GM18520 (cell line): ENCODE data around the gene DROSHA.
"Not testable (repeated sequence)": the region's sequence is repeated elsewhere in the genome, so short reads cannot be mapped to it uniquely, and the experiment has no call there.

ENCODE experiments used
- ATAC-seq: cut with Tn5 transposase; IDR thresholded peaks from one replicate; pipeline ENCODE4 v1.9.1; 2021; ENCODE audit not compliant: unreplicated experiment

DROSHA gene

GRCh38 chr5:31416547-31416946 is 115.3 kb downstream of the DROSHA start:
- ATAC-seq: no peak

GRCh38 chr5:31415960-31416359 is 115.9 kb downstream of the DROSHA start:
- ATAC-seq: no peak

- ATAC-seq: no peak
Measured at GRCh38 chr5:31415009-31415923, 116.6 kb downstream of the DROSHA start.

- no peak for ATAC-seq
Measured at GRCh38 chr5:31413030-31413812, 118.7 kb downstream of the DROSHA start.

- no peak for ATAC-seq
Measured at GRCh38 chr5:31412324-31412723, 119.6 kb downstream of the DROSHA start.

- ATAC-seq: no peak
Measured at GRCh38 chr5:31410089-31410488, 121.8 kb downstream of the DROSHA start.

GRCh38 chr5:31408814-31409213 is 123.1 kb downstream of the DROSHA start:
- no peak for ATAC-seq

GRCh38 chr5:31407921-31408693 is 123.8 kb downstream of the DROSHA start:
- no peak for ATAC-seq

- ATAC-seq: no peak
Measured at GRCh38 chr5:31404325-31404724, 127.6 kb downstream of the DROSHA start.

GRCh38 chr5:31401691-31402090 is 130.2 kb downstream of the DROSHA start:
- no peak for ATAC-seq

- no peak for ATAC-seq
Measured at GRCh38 chr5:31397926-31398557, 133.9 kb downstream of the DROSHA start.

- ATAC-seq: no peak
Measured at GRCh38 chr5:31396611-31397295, 135.1 kb downstream of the DROSHA start.

- ATAC-seq: not testable (repeated sequence)
Measured at GRCh38 chr5:31395450-31396045, 136.3 kb downstream of the DROSHA start.

GRCh38 chr5:31393126-31393525 is 138.8 kb downstream of the DROSHA start:
- no peak for ATAC-seq

GRCh38 chr5:31392061-31392460 is 139.8 kb downstream of the DROSHA start:
- no peak for ATAC-seq

- ATAC-seq: no peak
Measured at GRCh38 chr5:31390256-31390655, 141.6 kb downstream of the DROSHA start.

GRCh38 chr5:31385774-31386537 is 145.9 kb downstream of the DROSHA start:
- ATAC-seq: no peak

GRCh38 chr5:31383734-31384133 is 148.2 kb downstream of the DROSHA start:
- ATAC-seq: no peak
